Measurements from ENCODE around the gene OPRL1.
A peak's percentile ranks its signal among the peaks of the same experiment; 100 is the strongest.

The OPRL1 gene

DNA sequence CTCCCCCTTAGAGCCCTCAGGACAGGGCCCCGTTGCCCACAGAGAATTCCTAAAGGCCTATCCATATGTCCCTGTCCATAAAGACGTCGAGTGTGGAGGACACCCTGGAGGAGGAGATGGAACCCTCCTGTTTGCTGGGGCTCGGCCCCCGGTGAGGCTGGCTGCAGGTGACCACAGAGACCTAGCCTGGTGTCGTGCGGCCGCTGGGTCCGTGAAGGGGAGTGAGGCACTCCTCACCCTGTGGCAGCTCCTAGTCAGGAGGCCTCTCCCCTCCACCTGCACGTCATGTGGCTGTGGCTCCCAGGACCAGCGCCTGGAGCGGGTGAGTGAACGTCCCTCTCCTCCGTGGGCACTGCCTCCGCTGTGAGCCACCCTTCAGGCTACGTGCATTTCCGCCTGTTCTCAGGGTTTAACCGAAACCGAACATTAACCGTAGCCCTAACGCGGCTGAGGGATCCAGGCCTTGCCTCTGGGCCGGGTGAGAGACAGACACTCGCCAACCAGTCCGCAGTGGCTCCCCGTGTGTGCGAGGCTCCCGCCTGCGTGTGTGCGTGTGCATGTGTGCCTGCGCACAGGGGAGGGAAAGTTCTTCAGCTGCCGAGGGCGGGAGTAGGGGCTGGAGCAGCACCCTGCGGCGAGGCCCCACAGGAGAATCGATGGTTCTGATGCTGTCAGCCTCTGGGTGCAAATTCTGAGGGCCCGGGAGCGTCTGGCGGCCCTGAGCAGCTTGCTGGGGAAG is 22.8 kb upstream of the OPRL1 start:
- no peak for DNase-seq (ENCODE audit: low read depth)

DNA sequence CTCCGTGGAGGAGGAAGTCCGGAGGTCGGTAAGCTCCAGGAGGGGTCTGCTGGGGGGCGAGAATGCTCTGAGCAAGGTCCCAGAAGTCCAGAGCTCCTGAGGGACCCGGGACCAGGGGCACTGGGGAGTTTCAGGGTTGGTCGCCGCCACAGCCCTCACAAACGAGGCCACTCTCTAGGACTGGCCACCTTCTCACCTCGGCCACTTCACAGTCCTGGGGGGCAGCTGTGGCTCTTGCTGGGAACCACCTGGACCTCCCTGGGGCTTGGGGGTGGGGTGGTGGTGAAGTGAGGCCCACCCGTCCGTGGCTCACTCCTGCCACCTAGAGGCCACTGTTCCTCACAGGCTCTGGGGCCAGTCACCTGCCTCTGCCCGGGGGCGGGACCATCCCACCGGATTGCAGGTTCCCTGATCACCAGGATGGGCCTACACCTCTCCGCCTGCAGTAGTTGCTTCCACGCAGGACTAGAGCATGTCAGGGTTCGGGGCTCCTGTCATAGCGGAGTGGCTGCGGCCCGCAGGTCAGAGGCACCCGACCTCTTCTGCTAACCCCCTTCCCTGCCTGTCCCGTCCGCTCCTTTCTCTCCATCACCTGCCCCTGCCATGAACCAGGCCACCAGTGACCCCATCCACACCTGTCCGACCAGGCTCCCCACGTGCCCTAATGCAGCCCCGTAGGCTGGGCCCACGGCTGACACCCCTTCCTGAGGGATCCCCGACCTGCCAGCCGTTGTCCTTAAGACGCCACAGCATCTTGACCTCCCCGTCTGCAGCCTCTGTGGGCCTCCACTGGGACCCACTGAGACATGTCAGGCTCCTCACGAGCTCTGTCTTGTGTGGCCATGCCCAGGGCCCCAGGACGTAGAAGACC is 22.0 kb upstream of the OPRL1 start:
- peak; percentile 70 for DNase-seq (ENCODE audit: low read depth)

DNA sequence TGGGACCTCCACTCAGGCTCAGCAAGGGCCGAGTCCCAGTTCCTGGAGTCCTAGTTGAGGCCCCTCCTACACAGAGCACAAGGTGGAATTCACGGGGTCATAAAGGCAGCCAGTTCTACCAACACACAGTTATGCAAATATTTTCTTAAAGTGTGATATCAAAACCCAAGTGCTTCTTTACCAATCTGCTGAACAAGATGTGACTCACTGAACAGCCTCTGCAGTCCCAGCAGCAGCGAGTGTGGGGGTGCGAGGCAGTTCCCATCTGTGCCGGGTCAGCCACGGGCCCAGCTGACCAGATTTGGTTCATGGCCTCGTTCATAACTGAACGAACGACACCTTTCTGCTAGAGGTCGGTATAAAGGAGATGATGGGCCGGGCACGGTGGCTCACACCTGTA is 21.3 kb upstream of the OPRL1 start:
- no peak for DNase-seq (ENCODE audit: low read depth)

DNA sequence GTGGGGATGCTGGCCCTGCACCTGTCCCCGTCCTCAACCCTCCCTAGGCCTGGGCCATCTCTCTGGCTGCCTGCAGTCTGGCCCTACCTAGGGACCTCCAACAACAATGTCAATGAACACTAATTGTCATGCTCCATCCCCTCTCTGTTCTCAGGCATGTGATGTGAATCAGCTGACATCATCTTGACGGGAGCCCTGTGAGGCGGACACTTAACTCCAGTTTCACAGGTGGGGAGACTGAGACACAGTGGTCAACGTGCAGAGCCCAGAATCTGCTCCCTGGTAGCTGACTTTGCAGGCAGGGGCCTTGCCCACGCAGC is 17.6 kb upstream of the OPRL1 start:
- no peak for DNase-seq (ENCODE audit: low read depth)

DNA sequence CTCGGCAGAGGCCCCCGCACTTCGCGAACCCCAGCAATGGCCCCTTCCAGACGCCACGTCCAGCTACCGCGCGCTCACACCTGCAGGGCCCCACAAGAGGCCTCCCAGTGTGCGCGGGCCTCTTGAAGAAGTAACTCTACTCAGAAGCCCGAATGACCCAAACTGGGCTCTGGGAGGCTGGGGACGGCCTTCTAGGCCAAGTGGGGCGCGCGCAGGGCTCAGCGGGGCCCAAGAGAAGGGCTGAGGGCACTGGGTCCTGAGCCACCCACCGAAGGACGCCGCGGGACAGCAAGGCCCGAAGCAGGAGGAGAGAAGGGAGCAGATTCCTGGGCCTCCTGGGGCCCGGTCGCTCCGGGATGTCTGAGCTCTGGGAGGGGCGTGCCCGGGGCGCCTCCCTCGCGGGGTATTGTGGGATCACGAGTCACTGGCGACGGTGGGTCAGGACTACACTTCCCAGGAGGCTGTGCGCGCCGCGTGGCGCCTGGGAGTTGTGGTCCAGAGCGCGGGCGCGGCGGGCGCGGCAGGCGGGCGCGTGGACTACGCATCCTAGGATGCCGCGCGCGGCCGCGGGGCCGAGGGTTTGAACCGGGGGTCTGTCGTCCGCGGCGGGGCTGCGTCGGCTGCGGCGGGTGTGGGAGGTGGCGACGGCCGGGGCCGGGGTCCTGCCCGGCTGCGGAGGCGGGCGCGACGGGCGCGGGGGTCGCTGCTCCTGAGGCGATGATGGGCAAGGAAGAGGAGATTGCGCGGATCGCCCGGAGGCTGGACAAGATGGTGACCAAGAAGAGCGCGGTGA is 17.1 kb upstream of the OPRL1 start, which contains the start of gene TCEA2:
TSS of gene TCEA2 (plus strand) at position 603 of the 793 bp plus-strand sequence. CDS start at position 718, 115 bp downstream.
- peak; percentile 87 for DNase-seq (ENCODE audit: low read depth)

DNA sequence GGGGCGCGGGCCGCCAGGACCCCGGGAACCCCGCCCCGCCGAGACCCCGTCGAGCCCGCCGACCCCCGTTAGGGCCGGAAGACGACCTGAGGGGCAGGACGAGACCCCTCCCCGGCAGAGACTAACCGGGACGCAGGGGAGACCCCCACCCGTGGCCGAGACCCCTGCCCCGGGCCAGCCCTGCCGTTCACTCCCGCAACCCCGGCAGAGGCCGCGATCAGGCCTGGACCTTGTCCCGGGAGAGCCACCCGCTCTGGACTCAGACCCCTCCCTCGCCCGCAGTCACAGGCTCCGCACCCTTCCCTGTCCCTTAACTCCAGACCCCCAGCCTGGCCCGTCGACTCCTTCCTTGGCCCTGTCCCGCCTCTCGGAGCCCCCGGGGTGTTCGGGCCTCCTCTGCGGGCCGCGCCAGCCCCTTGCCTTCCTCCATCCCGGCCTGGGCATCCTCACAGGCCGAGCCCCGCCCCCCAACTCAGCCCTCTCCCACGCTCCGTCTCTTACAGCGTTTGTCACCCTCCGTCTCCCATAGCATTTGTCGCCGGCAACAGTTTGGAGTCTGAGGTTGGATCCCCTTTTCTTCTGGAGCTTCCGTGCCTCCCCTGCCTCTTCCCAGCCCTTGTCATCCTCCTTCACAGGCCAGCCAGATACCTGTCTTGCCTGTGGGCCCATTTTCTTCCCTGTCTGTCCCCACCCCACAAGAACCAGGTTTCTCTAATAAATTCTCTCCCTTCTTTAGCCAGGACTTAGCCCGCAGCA is 16.3 kb upstream of the OPRL1 start:
- no peak for DNase-seq (ENCODE audit: low read depth)

DNA sequence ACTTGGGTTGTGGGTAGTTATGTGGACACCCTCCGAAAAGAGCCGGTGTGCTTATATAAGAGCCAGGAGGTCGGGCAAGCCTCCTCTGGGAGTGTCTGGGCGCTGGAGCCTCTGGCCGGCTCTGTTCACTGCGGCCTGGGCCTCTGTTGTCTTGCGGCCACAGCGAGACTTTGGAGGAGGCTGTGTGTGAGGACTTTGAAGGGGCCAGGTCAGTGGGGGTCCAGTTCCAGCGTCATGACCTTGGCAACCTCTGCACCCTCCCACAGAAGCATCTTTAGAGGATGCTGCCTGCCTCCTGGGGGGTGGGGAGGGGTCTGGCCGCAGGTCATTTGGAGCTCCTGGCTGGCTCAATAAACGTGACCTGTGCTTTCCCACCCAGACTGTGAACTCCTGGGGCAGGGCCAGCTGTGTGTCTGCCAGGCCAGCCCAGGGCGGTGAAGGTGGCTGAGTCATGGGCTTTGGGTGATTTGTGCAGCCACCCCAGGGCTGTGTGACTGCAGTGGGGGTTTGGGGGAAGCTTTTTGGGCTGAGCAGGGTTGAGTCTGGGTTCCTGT is 15.7 kb upstream of the OPRL1 start:
- no peak for DNase-seq (ENCODE audit: low read depth)

DNA sequence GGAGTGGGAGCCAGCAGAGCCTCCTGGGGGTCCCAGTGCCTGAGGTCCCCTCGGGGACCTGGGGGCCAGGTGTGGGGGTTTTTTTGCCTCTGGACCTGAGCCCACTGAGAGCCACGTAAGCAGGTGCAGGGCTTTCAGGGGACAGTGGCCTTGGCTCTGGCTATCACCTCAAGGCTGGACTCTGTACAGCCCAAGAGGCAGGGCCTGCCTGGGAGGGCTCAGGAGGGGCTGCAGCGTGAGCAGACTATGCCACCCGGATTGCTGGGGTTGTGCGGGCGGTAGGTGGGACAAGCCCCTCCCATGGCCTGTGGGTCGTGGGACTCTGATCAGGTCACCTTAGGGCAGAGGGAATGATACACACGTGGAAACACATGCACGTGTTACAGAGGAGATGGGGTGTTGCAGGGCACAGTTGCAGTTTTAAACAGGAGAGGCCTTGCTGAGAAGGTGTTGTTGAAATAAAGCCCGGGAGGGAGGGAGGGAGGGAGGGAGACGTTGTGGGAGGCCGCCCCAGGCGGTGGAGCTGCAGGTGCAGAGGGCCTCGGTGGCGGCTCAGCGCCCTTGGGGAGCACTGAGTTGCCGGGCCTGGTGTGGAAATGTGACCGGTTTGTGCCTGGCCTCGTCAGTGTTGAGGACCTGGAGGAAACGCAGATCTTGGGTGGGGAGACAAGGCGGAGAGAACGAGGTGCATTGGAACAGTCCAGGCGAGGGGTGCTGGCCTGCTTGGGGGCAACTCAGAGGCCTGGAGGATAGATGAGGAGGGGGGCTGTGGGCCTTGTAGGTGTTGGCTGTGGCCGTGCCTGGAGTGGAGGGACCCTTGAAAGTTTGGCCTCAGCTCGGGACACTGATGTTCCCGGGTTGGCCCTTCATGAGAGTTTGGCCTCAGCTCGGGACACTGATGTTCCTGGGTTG is 14.6 kb upstream of the OPRL1 start:
- DNase-seq (ENCODE audit: low read depth): no peak

DNA sequence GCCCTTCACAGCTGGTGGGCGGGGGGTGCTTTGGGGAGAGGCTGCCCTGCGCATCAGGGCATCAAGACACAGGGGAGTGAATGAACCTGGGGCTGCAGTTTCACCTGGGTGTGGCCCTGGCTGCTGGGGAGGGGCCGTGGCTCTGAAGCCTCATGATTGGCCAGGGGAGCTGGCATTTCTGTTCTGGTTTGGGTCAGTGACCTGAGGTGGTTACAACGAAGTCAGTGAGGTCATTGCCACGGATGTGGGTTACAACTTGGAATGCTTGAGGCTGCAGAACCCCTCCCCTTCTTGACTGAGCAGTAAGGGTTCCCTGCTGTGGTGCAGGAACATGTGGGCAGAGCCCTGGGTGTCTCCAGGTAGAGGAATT is 13.9 kb upstream of the OPRL1 start:
- DNase-seq (ENCODE audit: low read depth): peak; percentile 28

DNA sequence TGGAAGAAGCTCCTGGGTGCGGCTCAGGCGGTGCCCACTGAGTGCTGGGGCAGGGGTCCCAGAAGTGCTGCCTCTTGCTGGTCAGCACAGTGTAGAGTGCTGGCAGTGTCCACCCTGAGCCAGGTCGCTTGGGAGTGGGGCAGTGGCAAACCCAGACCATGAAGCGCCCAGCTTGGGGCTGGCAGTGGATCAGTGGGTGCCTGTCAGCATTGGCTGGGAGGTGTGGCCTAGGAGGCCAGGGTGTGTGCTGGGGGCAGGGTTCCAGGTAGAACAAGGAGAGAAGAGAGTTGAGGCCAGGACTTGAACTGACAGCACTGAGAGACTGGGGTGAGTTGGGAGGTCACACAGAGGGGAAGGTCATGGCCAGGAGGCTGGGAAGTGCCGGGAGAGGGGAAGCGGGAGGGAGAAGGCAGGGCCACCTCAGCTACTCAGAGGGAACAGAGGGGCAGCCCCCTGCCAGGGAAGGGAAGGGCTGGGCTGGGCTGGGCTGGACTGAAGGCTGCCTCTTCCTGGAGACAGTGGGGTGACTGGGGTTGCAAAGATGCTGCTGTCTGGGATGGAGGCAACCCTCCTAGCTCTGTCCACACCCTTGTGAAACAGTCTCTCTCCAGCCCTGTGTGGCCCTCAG is 12.8 kb upstream of the OPRL1 start:
- no peak for DNase-seq (ENCODE audit: low read depth)

DNA sequence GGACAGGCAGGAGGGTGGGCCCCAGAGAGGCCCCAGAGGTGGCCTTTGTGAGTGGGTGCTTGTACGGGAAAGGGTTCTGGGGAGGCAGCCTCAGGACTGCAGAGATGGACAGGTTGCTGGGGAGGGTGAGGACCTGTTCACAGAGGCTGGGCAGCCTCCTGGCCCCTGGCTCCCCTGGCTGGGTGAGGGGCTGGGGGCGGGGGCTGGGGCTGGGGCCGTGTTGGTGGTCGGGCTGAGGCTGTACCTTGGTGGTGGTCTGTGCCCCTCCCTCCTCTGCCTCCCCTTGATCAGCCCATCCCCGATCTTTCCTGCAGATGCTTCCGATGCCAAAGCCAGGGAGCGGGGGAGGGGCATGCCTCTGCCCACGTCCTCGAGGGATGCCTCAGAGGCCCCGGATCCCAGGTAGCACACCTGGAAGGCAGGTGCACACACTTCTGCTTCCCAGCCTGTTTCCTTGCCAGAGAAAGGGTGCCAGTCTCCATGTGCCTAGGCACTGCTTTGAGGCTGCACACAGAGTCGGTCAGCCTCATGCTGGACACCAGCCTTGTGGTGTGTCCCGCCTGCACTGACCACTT is 12.1 kb upstream of the OPRL1 start:
- no peak for DNase-seq (ENCODE audit: low read depth)

DNA sequence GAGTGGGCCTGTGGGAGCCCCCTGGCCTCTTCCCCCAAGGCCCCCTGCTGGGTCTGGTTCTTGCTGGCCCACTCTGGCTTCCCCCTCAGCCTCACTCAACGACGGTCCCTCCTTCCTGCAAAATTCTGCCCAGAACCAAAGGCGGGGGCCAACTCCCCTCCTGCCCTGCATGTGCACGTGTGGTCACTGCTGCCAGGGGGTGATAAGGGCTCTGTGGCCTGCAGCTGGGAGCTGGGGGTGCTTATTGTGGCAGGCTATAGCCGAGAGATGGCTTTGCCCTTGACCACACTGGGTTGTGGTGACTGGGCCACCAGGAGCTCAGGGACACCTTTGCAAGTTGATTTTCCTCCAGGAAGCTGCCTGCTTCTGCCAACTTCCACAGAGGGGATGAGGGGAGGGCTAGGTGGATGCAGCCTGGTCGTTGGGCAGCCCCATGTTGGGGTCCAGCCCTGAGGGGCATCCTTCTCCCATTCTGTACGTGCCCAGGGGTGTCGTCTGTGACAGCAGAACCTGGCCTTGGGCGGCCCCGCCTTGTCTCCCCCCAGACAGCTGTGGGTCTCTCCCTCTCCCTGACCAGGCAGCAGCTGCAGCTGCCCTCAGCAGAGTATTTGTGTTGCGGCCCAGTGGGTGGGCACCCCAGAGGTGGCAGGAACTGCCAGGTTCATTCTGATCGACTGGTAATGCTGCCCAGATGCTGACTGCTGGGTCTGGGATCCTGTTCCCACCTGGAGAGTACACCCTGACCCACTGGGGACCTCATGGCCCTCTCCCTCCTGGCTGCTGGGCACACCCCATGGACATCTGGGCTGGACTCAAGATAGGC is 11.3 kb upstream of the OPRL1 start:
- DNase-seq (ENCODE audit: low read depth): no peak

DNA sequence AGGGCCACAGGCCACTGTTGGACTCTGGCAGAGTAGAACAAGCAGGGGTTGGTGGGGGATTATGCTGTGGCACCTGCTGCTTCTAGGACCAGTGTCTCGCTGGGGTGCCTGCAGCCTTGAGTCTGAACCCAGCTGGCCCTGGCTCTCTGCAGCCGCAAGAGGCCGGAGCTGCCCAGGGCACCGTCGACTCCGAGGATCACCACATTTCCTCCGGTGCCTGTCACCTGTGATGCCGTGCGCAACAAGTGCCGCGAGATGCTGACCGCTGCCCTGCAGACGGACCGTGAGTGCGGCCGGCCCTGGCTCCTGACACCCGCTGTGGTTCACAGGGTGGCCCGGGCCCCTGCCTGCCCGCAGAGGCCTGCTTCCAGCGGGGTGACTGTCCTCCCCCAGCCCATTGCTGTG is 10.7 kb upstream of the OPRL1 start:
- no peak for DNase-seq (ENCODE audit: low read depth)

DNA sequence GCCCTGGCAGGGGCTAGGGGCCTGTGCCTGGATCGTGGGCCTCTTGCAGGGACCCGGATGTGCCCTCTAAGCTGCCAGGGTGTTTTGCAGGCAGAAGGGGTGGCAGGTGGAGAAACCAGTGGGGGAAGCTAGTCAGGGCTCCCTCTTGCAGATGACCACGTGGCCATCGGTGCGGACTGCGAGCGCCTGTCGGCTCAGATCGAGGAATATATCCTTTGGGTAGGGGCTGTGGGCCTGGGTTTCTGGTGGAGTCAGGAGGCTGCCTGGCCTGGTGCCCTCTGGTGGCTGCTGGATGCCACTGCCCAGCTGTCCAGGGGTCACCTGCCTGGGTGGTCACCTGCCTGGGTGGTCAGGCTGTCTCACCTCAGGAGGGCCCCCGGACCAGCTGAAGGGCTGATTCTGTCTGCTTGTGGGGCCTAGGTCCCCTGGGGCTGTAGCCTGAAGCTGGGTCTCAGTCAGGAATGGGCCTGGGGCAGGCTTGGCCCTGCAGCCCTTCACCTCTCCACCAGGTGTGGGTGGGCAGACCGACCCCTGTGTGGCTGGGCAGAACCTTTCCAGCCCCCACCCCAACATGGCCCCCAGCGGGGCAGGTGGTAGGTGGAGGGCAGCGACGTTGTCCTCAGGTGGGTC is 10.2 kb upstream of the OPRL1 start:
- DNase-seq (ENCODE audit: low read depth): no peak

DNA sequence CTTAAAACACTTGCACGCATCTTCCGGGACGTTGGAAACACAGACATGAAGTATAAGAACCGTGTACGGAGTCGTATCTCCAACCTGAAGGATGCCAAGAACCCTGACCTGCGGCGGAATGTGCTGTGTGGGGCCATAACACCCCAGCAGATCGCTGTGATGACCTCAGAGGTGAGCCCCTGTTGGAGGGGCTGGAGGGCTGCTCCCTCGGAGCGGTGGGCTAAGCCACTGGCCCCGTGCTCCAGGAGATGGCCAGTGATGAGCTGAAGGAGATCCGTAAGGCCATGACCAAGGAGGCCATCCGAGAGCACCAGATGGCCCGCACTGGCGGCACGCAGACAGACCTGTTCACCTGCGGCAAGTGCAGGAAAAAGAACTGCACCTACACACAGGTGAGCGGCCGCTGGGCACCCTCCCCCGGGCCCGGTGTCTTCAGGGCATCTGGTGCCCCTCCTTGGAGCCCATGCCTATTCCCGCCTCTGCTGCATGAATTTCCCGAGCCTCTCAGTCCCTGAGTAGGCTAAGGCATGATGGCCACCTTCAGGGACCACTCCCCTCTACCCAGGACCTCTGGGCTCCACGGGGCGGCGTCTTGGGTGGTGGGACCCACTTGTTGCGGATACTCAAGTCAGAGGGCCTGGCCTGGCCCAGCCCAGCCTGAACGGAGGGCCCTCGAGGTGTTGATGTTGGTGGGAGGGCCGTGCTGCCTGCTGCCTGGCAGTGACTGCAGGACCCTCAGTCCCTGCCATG is 9.5 kb upstream of the OPRL1 start:
- no peak for DNase-seq (ENCODE audit: low read depth)

DNA sequence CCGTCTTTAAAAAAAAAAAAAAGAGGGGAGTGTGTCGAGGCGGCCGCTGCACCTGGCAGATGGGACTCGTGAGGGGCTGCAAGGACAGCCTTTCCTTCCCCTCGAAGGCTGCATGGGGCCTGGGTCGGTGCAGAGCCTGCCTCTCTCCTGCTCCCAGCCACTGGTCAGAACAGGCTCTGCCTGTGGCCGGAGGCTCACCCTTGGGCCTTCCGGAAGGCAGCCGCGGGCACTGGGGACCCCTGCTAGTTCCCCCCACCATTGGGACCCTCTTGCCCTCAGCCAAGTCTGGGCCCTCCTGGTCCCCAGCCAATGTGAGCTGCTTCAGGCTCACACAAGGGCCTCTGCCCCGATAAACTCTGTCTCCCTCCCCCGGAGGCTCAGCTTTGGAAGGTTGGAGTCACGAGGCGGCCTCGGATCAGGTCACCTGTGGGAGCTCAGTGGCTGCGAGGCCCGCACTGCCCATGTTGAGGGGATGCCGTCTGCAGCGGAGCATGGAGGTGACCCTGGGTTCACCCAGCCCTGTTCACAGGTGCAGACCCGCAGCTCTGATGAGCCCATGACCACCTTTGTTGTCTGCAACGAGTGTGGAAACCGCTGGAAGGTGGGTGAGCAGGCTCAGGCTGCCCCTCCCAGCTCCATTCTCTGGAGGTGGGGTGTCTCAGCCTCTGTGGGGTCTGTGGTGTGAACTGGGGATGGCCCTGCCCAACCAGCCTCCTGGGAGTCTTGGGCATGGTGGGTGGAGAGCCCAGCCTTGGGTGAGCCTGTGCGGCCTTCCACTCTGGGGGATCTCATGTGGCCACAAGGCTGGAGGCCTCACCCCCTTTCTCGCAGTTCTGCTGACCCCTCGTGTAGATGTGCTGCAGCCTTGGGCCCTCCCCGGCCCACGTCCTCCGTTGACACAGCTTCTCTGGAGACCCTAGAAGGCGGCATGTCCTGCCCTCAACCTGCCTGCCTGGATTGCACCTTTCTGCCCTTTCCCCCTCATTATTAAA is 8.2 kb upstream of the OPRL1 start:
- DNase-seq (ENCODE audit: low read depth): no peak

Data from activated gamma-delta T cell treated with anti-CD3 and anti-CD28 coated beads, Interleukin-2, amount 50 U/mL, for 16 hours (primary cell).